Epithelial cell of proximal tubule (primary cell): ENCODE measurements around the gene PTGES3. TPM values are rescaled to one million over a fixed set of nuclear protein-coding genes. Genes with fewer than 3 reads are reported as not detected.

Experiments used
- DNase-seq: peaks from one replicate; pipeline ENCODE4 v3.0.0-alpha.2; 2011; ENCODE audit warnings: low read depth
- H3K4me3 ChIP-seq: 2 replicates; pipeline ENCODE4 v1.5.1; 2011; ENCODE audit warnings: low read depth, mild to moderate bottlenecking, low read length
- total RNA-seq: library from RNA; depleted of rRNA; stranded (reverse); fragments of >200 nt; gene quantifications from 2 replicates; pipeline ENCODE4 v1.2.3, GENCODE V29; 2015
- TF ChIP-seq, protein P1 (sequence below): conservative IDR thresholded peaks from 2 replicates; pipeline ENCODE4 v1.5.1; 2012; ENCODE audit warnings: low read depth, mild to moderate bottlenecking, low read length

PTGES3 gene
- total RNA-seq, 1 donor from 2014 or later = 110 TPM

DNA sequence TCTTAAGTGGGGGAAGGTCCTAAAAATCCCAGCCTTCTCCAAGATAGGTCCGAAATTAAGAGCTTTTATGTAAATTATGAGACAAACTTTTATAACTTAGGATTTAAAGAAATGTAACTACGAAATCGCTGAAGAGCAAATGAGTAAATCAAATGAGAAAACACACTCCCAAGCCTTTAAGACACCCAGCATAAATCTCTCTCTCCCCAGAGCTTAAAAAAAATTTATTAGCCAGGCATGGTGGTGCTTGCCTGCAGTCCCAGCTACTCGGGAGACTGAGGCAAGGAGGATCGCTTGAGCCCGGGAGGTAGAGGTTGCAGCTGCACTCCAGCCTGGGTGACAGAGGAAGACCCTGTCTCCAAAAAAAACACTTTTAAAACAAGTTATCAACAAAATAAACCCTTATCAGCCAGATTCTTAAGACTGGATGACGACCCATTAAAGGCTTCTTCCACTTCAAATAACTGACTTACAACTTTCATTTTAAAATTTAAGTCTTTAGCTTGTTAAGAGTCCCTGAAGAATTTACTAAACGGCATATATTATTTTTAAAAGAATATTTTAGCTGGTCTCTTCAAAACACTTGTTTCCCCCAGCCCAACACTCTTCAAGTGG, 3.2 kb downstream of the PTGES3 start:
- peak overlapping the region; percentile 100 for H3K4me3 ChIP-seq
- DNase-seq = no peak
- TF ChIP-seq, protein P1, sequence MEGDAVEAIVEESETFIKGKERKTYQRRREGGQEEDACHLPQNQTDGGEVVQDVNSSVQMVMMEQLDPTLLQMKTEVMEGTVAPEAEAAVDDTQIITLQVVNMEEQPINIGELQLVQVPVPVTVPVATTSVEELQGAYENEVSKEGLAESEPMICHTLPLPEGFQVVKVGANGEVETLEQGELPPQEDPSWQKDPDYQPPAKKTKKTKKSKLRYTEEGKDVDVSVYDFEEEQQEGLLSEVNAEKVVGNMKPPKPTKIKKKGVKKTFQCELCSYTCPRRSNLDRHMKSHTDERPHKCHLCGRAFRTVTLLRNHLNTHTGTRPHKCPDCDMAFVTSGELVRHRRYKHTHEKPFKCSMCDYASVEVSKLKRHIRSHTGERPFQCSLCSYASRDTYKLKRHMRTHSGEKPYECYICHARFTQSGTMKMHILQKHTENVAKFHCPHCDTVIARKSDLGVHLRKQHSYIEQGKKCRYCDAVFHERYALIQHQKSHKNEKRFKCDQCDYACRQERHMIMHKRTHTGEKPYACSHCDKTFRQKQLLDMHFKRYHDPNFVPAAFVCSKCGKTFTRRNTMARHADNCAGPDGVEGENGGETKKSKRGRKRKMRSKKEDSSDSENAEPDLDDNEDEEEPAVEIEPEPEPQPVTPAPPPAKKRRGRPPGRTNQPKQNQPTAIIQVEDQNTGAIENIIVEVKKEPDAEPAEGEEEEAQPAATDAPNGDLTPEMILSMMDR = no peak

DNA sequence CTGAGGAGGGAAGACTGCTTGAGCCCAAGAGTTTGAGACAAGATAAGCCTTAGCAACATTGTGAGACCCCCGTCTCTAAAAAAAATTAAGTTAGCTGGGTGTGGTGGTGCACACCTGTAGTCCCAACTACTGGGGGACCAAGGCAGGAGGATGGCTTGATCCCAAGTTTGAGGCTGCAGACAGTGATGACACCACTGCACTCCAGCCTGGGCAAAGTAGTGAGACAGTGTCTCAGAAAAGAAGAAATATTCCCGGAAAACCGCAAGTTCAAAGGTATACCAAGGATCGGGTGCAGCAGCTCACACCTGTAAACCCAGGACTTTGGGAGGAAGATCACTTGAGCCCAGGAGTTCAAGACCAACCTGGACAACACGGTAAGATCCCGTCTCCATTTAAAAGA, 5.8 kb downstream of the PTGES3 start:
- H3K4me3 ChIP-seq = no peak overlapping the region
- TF ChIP-seq, protein P1 = no peak
- DNase-seq = no peak

DNA sequence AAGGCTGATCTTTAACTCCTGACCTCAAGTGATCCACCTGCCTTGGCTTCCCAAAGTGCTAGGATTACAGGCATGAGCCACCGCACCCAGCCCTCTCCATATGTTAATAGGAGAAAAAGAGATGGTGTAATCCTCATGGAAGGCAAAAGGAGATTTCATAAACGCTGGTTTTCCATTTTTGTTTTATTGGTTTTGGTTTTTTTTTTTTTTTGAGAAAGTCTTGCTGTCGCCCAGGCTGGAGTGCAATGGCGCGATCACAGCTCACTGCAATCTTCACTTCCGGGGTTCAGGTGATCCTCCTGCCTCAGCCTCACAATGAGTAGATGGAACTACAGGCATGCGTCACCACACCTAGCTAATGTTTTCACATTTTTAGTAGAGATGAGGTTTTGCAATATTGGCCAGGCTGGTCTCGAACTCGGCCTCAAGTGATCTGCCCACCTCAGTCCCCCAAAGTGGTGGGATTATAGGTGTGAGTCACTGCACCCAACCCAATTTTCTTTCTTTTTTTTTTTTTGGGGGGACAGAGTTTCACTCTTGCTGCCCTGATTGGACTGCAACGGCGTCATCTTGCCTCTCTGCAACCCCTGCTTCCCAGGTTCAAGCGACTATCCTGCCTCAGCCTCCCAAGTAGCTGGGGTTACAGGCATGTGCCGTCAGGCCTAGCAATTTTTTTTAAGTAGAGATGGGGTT, 8.1 kb downstream of the PTGES3 start:
- no peak overlapping the region for H3K4me3 ChIP-seq
- TF ChIP-seq, protein P1 = no peak
- DNase-seq = no peak

DNA sequence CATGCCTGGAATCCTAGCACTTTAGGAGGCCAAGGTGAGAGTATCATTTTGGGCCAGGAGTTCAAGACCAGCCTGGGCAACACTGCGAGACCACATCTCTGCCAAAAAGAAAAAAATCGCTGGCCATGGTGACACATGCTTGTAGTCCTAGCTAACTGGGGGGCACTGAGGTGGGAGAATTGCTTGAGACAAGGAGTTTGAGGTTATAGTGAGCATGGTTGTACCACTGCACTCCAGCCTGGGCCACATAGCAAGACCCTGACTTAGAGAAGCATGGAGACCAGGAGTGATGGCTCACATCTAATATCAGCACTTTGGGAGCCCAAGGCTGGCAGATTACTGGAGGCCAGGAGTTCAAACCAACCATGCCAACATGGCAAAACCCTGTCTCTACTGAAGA, 9.2 kb downstream of the PTGES3 start:
- H3K4me3 ChIP-seq = no peak overlapping the region
- DNase-seq = no peak
- TF ChIP-seq, protein P1 = no peak

DNA sequence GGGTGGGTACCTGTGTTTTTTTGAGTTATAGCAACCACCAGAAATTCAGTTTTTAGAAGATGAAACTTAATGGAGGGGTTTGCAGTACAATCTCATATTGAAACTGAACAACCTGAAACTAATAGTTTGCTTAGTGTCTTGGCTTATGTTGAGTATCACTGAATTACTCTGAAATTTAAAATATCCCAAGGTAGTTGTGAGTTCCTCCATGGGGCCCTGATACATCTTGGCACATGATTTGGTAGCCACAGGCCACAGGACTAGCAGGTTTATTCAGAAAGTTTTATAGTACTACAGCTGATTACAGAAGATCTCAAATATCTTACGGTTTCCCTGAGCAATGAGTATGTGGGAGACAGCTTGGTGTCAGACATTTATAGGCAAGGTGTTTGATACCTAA, 10.4 kb downstream of the PTGES3 start:
- DNase-seq = no peak
- TF ChIP-seq, protein P1 = no peak
- no peak overlapping the region for H3K4me3 ChIP-seq

DNA sequence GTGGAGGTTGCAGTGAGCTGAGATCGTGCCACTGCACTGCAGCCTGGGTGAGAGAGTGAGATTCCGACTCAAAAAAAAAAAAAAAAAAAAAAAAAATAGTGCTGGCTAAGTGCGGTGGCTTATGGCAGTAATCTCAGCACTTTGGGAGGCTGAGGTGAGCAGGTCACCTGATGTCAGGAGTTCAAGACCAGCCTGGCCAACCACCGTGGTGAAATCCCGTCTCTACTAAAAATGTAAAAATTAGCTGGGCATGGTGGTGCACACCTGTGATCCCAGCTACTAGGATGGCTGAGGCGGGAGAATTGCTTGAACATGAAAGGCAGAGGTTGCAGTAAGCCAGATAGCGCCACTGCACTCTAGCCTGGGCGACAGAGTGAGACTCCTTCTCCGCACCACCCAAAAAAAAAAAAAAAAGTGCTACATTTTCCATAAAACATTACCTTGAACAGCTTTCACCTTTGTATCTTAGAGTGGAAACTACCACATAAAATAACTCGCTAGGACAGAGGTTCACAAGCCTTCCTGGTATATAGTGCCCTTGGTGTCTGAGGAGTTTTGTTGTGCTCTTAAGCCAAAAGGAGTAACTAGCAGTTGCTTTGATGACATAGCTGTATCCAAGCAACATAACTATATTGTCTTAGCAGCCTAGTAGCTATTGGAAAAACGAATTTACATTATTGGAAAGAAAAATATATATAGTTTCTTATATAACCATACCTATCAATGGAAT, 11.1 kb downstream of the PTGES3 start:
- no peak for DNase-seq
- TF ChIP-seq, protein P1 = no peak
- H3K4me3 ChIP-seq = no peak overlapping the region

DNA sequence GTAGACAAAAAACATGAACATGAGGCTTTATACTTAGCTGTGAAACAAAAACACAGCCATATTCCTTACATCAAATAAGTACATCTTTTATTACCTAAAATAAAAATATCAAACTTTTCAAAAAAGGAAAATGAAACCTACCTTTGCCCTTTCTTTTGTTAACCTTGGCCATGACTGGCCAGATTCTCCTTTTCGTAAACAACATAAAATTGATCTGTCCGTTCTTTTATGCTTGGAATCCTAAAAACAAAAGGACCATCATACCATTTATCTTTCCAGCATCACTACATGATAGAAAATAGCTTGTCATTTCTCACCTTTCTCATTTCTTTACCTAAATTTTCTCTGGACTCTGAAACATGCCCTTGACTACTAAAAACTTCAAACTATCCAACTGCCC, 16.5 kb downstream of the PTGES3 start:
- no peak overlapping the region for H3K4me3 ChIP-seq
- no peak for DNase-seq
- TF ChIP-seq, protein P1 = no peak
